T-cell (primary cell): ENCODE results near the gene MAPK11. TPM values are rescaled to one million over a fixed set of nuclear protein-coding genes. Genes with fewer than 3 reads are reported as not detected.
"Not testable (repeated sequence)": the region's sequence is repeated elsewhere in the genome, so short reads cannot be mapped to it uniquely, and the experiment has no call there.

Source experiments
- ATAC-seq, 4 experiments: fragments of 200-7000 bp in 3 of 4; fragments of 150-1000 bp in 1 of 4; cut with Tn5 transposase; replicated peaks in 1 of 4; 1 replicate in 3 of 4; 2 replicates in 1 of 4; pipeline ENCODE4 v1.10.0; 2021; ENCODE audit warnings: moderate library complexity in 3 of 4, mild to moderate bottlenecking in 2 of 4, moderate number of reproducible peaks in 1 of 4
- CTCF ChIA-PET, 2 donors: fragments of 300-600 bp; sonication (Branson Sonifier 250); formaldehyde crosslinking; loops; one replicate each; lab custom pipeline; 2022; ENCODE audit warnings: antibody characterized with exemption in 2 of 2; lab: Charles Lee
- POLR2A ChIA-PET, 2 donors: fragments of 300-600 bp; sonication (Branson Sonifier 250); formaldehyde crosslinking; loops; one replicate each; lab custom pipeline; 2022; ENCODE audit warnings: antibody characterized with exemption in 2 of 2; lab: Charles Lee
- DNase-seq, 35 experiments: peaks; one replicate each; pipeline versions ENCODE4 v3.0.0 to v3.0.0-alpha.2; 2013 to 2023
- H3K27ac ChIP-seq: one replicate; pipeline ENCODE4 v1.5.1; 2013; ENCODE audit warnings: low read length
- H3K27me3 ChIP-seq, 2 experiments: replicated peaks in 1 of 2; 1 replicate in 1 of 2; 2 replicates in 1 of 2; pipeline versions ENCODE4 v1.6.1 to v1.7.0; 2013; ENCODE audit warnings: low read length in 1 of 2, mixed read lengths in 1 of 2; ENCODE audit not compliant: control insufficient read depth in 2 of 2, insufficient read depth in 2 of 2; ENCODE audit errors: extremely low read depth in 1 of 2
- H3K36me3 ChIP-seq, 2 donors: 1 replicate in 1 of 2; 2 replicates in 1 of 2; pipeline versions ENCODE4 v1.6.1 to v1.7.0; 2013; ENCODE audit warnings: low read length in 1 of 2; ENCODE audit not compliant: control insufficient read depth in 2 of 2, insufficient read depth in 1 of 2; ENCODE audit errors: extremely low read depth in 1 of 2
- H3K4me1 ChIP-seq, 2 experiments: 1 replicate in 1 of 2; 2 replicates in 1 of 2; pipeline versions ENCODE4 v1.6.1 to v1.7.0; 2013; ENCODE audit warnings: low read length in 2 of 2, mixed read lengths in 1 of 2; ENCODE audit not compliant: insufficient read depth in 2 of 2, control insufficient read depth in 1 of 2; ENCODE audit errors: extremely low read depth in 1 of 2
- H3K4me3 ChIP-seq, 2 donors: 1 replicate in 1 of 2; 2 replicates in 1 of 2; pipeline versions ENCODE4 v1.5.1 to v1.7.0; 2013; ENCODE audit warnings: mild to moderate bottlenecking in 2 of 2, low read length in 1 of 2, moderate library complexity in 1 of 2; ENCODE audit not compliant: control insufficient read depth in 1 of 2; ENCODE audit errors: extremely low read depth in 1 of 2
- H3K9me3 ChIP-seq: 2 replicates; pipeline ENCODE4 v1.7.0; 2013
- H3K27ac Mint-ChIP-seq, 2 donors: one replicate each; pipeline ENCODE4 v1.8.0; 2020 to 2021; ENCODE audit warnings: mild to moderate bottlenecking in 2 of 2, mixed read lengths in 2 of 2
- H3K27me3 Mint-ChIP-seq, 2 donors: one replicate each; pipeline ENCODE4 v1.8.0; 2021 to 2022; ENCODE audit warnings: mixed read lengths in 2 of 2
- H3K36me3 Mint-ChIP-seq: one replicate; pipeline ENCODE4 v1.8.0; 2021; ENCODE audit warnings: mixed read lengths
- H3K4me1 Mint-ChIP-seq, 3 donors: one replicate each; pipeline ENCODE4 v1.8.0; 2020 to 2022; ENCODE audit warnings: mixed read lengths in 3 of 3, mild to moderate bottlenecking in 1 of 3
- H3K4me3 Mint-ChIP-seq, 3 donors: one replicate each; pipeline ENCODE4 v1.8.0; 2020 to 2022; ENCODE audit warnings: mild to moderate bottlenecking in 3 of 3, mixed read lengths in 3 of 3, moderate library complexity in 3 of 3
- H3K9me3 Mint-ChIP-seq, 3 donors: one replicate each; pipeline ENCODE4 v1.8.0; 2020 to 2022; ENCODE audit warnings: mixed read lengths in 3 of 3
- WGBS: methylation state at CpG from one replicate; pipeline ENCODE4 v1.1.5; 2013; ENCODE audit warnings: missing lambda C conversion rate; ENCODE audit not compliant: insufficient coverage; 5-methylcytosine and 5-hydroxymethylcytosine counted together
- total RNA-seq, 35 experiments: library from RNA in 6 of 35; stranded (reverse) in 6 of 35; fragments of 120-200 nt in 1 of 35; gene quantifications; one replicate each; pipeline versions ENCODE4 v1.2.1 to v1.2.4 and lab custom pipeline; 2013 to 2026

Gene MAPK11
- total RNA-seq, 5 donors from 2014 or later (not counting 1 experiment from before 2014, with no cell fraction given), result 3.5 to 8.9 (median 5.6) TPM

DNA sequence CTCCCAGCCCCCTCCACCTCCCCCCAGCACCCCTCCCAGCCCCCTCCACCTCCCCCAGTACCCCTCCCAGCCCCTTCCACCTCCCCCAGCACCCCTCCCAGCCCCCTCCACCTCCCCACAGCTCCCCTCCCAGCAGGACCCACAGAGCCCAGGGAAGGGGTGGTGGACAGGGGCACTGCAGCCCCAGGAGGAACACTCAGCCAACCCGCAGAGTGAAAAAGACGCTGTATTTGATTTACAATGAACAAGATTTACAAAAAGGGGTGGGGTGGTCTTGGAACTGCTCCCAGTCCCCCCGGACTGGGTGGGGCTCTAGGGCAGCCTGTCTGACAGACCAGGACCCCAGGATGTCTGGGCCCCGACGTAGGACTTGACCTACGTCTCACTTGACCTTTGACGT, 4.6 kb upstream of the MAPK11 start:
- Mint-ChIP-seq H3K27me3 (no peaks in the 10 kb centered on the region), H3K27ac (no peak overlapping the region), H3K9me3 (no peaks in the 10 kb centered on the region), H3K4me1 (peaks cover 6 to 15% (median 10%) of the 10 kb centered on the region in 3 donors), H3K4me3 (no peak overlapping the region), H3K36me3 (no peaks in the 10 kb centered on the region)
- no peaks in the 10 kb centered on the region for H3K9me3 ChIP-seq
- no peak overlapping the region for H3K27ac ChIP-seq
- ChIA-PET POLR2A (no interaction called here), CTCF (no interaction called here)
- no peaks in the 10 kb centered on the region for H3K36me3 ChIP-seq
- ATAC-seq, result no peak
- no peak for DNase-seq
- no peak overlapping the region for H3K4me3 ChIP-seq
- 81% methylated on average over 6 of the region's 7 CpGs for WGBS
- peaks cover 0 to 20% of the 10 kb centered on the region in 2 experiments for H3K27me3 ChIP-seq
- H3K4me1 ChIP-seq, result peaks cover 2 to 27% of the 10 kb centered on the region in 2 experiments

DNA sequence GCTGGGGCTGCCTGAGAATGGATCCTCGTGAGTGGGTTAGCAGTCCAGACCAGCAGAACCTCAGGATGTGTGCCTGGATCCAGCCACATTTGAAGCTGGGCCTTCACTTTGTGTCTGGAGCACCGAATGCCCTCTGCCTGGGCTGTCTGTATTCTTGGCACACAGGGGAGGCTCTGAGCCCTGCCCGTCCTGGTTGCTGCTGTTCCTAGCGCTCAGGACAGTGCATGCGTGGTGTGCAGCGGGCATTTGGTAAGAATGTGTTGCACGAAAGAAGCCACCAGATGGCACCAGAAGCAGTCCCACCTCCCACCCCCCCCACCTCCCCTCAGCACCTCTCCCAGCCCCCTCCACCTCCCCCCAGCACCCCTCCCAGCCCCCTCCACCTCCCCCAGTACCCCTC, 4.1 kb upstream of the MAPK11 start:
- H3K9me3 ChIP-seq, result no peaks in the 10 kb centered on the region
- peak overlapping the region in 1 of 3 donors; percentile 44 for H3K4me3 Mint-ChIP-seq
- no peak overlapping the region for H3K4me3 ChIP-seq
- no peaks in the 10 kb centered on the region for H3K9me3 Mint-ChIP-seq
- 61% methylated on average over 2 of the region's 7 CpGs for WGBS
- no peak overlapping the region for H3K27ac Mint-ChIP-seq
- H3K36me3 ChIP-seq, result no peaks in the 10 kb centered on the region
- H3K4me1 Mint-ChIP-seq, result peaks cover 8 to 17% (median 10%) of the 10 kb centered on the region in 3 donors
- no peak for ATAC-seq
- H3K27ac ChIP-seq, result no peak overlapping the region
- ChIA-PET CTCF (interaction anchor here in 1 of 2 donors (0.6 kb wide), 1 partner anchor 95 kb away, joined by 4 read pairs; no protein-coding TSS in a partner anchor), POLR2A (no interaction called here)
- H3K4me1 ChIP-seq, result peaks cover 2 to 32% of the 10 kb centered on the region in 2 experiments
- H3K36me3 Mint-ChIP-seq, result no peaks in the 10 kb centered on the region
- peak in 20 of 35 experiments; percentile 18 to 70 (median 33) for DNase-seq
- no peaks in the 10 kb centered on the region for H3K27me3 Mint-ChIP-seq
- H3K27me3 ChIP-seq, result peaks cover 0 to 24% of the 10 kb centered on the region in 2 experiments

DNA sequence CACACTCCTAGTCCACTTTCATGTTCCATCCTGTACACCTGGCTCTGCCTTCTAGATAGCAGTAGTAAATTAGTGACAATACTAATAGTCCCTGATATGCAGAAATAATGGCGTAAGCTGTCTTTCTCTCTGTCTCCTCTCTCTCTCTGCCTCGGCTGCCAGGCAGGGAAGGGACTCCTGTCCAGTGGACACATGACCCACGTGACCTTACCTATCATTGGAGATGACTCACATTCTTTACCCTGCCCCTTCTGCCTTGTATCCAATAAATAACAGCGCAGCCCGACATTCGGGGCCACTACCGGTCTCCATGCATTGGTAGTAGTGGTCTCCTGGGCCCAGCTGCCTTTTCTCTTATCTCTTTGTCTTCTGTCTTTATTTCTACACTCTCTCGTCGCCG, 3.6 kb upstream of the MAPK11 start:
- H3K36me3 Mint-ChIP-seq, H3K27ac Mint-ChIP-seq, H3K9me3 ChIP-seq, DNase-seq, H3K27me3 Mint-ChIP-seq, H3K9me3 Mint-ChIP-seq, ATAC-seq, H3K4me3 ChIP-seq, POLR2A ChIA-PET, H3K36me3 ChIP-seq, H3K27ac ChIP-seq: not testable (repeated sequence)
- peaks cover 9 to 18% (median 10%) of the 10 kb centered on the region in 3 donors for H3K4me1 Mint-ChIP-seq
- CTCF ChIA-PET, result interaction anchor here in 1 of 2 donors (0.6 kb wide), 1 partner anchor 96 kb away, joined by 4 read pairs; no protein-coding TSS in a partner anchor
- peak overlapping the region in 1 of 3 donors; percentile 44 for H3K4me3 Mint-ChIP-seq
- 96% methylated on average over 3 of the region's 10 CpGs for WGBS
- Histone ChIP-seq H3K4me1 (peaks cover 2 to 36% of the 10 kb centered on the region in 2 experiments), H3K27me3 (peaks cover 0 to 29% of the 10 kb centered on the region in 2 experiments)

DNA sequence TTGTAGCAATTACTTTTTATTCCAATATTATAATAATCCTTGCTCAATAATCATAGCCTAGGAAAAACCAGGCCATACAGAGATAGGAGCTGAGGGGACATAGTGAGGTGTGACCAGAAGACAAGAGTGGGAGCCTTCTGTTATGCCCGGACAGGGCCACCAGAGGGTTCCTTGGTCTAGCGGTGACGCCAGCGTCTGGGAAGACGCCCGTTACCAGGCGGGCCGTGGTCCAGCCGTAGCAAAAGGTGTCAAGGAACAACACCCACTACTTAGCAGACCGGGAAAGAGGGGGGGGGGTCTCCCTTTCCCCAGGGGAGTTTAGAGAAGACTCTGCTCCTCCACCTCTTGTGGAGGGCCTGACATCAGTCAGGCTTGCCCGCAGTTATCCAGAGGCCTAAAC, 3.2 kb upstream of the MAPK11 start:
- DNase-seq, ATAC-seq, H3K27ac Mint-ChIP-seq, H3K36me3 Mint-ChIP-seq, POLR2A ChIA-PET, H3K4me3 Mint-ChIP-seq, H3K36me3 ChIP-seq, H3K27ac ChIP-seq, CTCF ChIA-PET, H3K4me3 ChIP-seq, H3K9me3 Mint-ChIP-seq, H3K27me3 Mint-ChIP-seq, H3K9me3 ChIP-seq: not testable (repeated sequence)
- H3K4me1 Mint-ChIP-seq, result peaks cover 11 to 22% (median 15%) of the 10 kb centered on the region in 3 donors
- no CpG with 5 or more reads among the region's 11 CpGs for WGBS
- H3K4me1 ChIP-seq, result peaks cover 2 to 40% of the 10 kb centered on the region in 2 experiments
- peaks cover 0 to 29% of the 10 kb centered on the region in 2 experiments for H3K27me3 ChIP-seq

DNA sequence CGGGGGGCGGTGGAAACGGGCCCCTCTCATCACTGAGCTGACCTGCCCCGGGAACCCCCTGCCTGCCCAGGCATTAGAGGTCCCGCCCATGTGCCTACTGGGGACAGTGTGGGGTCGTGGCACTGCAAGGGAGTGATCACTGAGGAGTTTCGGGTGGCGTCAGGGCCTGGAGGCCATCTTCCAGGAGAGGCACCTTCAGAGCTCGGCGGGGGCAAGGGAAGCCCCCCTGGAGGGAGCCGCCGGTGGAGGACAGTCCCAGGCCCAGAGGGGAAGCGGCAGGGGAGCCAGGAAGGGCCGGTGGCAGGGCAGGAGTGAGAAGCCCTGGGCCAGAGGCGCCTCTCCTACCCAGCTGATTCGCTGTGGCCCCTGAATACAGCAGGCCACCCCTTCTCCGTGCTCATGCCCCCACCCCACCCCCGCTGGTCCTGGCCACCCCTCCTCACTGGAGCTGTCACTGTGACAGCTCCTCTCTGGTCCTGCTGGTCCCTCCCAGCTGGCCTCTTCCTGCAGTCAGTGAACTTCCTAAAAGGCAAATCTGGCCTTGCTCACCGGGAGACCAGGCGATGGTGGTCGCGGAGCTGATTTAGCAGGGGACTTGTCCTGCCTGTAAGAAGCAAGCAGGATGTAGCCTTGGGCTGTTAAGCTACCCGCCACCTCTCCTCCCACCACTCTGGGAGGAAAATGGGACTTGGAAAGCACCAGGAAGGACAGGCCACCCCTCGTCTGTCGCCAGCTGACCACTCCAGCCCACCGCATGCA, 2.0 kb upstream of the MAPK11 start:
- peaks cover 2 to 46% of the 10 kb centered on the region in 2 experiments for H3K4me1 ChIP-seq
- peaks cover 14 to 26% (median 16%) of the 10 kb centered on the region in 3 donors for H3K4me1 Mint-ChIP-seq
- no peaks in the 10 kb centered on the region for H3K36me3 Mint-ChIP-seq
- peaks cover 0 to 29% of the 10 kb centered on the region in 2 experiments for H3K27me3 ChIP-seq
- no peak overlapping the region for H3K27ac Mint-ChIP-seq
- no peak overlapping the region for H3K27ac ChIP-seq
- peak overlapping the region in 1 of 3 donors; percentile 46 for H3K4me3 Mint-ChIP-seq
- ChIA-PET POLR2A (interaction anchor here in 1 of 2 donors (0.7 kb wide), 1 partner anchor 52 kb away, joined by 7 read pairs; no protein-coding TSS in a partner anchor), CTCF (interaction anchor here (0.6 to 1.3 kb wide), 3 partner anchors 20 to 70 kb away, joined by 3 to 6 read pairs (median 4); partner anchors contain the start of gene HDAC10 (in 1 of the 2))
- no peak overlapping the region for H3K4me3 ChIP-seq
- H3K9me3 ChIP-seq, result no peaks in the 10 kb centered on the region
- no peak for DNase-seq
- no peak for ATAC-seq
- 47% methylated on average over 12 of the region's 26 CpGs for WGBS
- no peaks in the 10 kb centered on the region for H3K9me3 Mint-ChIP-seq
- no peaks in the 10 kb centered on the region for H3K36me3 ChIP-seq
- no peaks in the 10 kb centered on the region for H3K27me3 Mint-ChIP-seq

DNA sequence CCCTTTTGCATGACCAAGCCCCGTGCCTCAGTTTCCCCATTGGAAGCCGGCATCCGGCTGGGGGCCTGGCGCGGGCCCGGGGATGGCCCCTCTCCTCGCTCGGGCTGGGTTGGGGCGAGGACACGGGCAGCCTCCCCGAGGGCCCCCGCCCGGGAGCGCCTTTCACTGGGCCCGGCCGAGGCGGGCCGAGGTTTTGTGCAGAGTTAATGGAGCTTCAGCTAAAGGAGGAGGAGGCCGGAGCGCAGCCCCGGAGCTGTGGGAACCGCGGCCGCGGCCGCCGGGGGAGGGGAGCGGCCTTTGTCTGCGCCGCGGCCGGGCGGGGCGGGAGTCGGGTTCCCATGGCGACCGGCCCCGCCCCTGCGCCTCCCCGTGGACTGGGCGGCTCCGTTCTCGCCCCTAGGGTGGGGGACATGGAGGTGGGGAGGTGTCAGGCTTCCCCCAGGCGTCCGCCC, 1.4 kb upstream of the MAPK11 start:
- ATAC-seq (peak in 1 of 4 experiments; percentile 15), DNase-seq (peak in 11 of 35 experiments; percentile 27 to 70 (median 36))
- H3K9me3 Mint-ChIP-seq, result no peaks in the 10 kb centered on the region
- peaks cover 14 to 26% (median 16%) of the 10 kb centered on the region in 3 donors for H3K4me1 Mint-ChIP-seq
- Histone ChIP-seq H3K4me1 (peaks cover 2 to 46% of the 10 kb centered on the region in 2 experiments), H3K36me3 (no peaks in the 10 kb centered on the region), H3K9me3 (no peaks in the 10 kb centered on the region), H3K27me3 (peaks cover 0 to 29% of the 10 kb centered on the region in 2 experiments), H3K4me3 (peak overlapping the region; percentile 53 to 71), H3K27ac (no peak overlapping the region)
- CTCF ChIA-PET, result interaction anchor here in 1 of 2 donors (1.3 kb wide), 1 partner anchor 21 kb away, joined by 4 read pairs; the partner anchor contains the start of gene HDAC10
- no peak overlapping the region for H3K27ac Mint-ChIP-seq
- H3K4me3 Mint-ChIP-seq, result peak overlapping the region in 1 of 3 donors; percentile 76
- POLR2A ChIA-PET, result no interaction called here
- under 1% methylated on average over 24 of the region's 45 CpGs for WGBS
- no peaks in the 10 kb centered on the region for H3K27me3 Mint-ChIP-seq
- no peaks in the 10 kb centered on the region for H3K36me3 Mint-ChIP-seq
